WTC11 (cell line): ENCODE data around the gene FSTL4. TPM values are rescaled to one million over a fixed set of nuclear protein-coding genes. Genes with fewer than 3 reads are reported as not detected.

ENCODE experiments used
- ATAC-seq: fragments of 200-7000 bp; cut with Tn5 transposase; 2 replicates; pipeline ENCODE4 v1.10.0; 2021; ENCODE audit warnings: mild to moderate bottlenecking, moderate library complexity
- CTCF ChIA-PET: fragments of 300-600 bp; sonication (Branson Sonifier 250); formaldehyde crosslinking; loops from one replicate; lab custom pipeline; 2021; ENCODE audit warnings: antibody characterized with exemption; lab: Charles Lee
- POLR2A ChIA-PET: fragments of 350-600 bp; sonication (Branson Sonifier 250); formaldehyde crosslinking; loops from one replicate; lab custom pipeline; 2021; ENCODE audit warnings: antibody characterized with exemption; lab: Charles Lee
- DNase-seq: peaks from one replicate; pipeline ENCODE4 v3.0.0; 2021; ENCODE audit warnings: low spot score
- H3K27ac Mint-ChIP-seq: 2 replicates; pipeline ENCODE4 v1.8.0; 2021; ENCODE audit warnings: mixed read lengths
- H3K27me3 Mint-ChIP-seq: 2 replicates; pipeline ENCODE4 v1.8.0; 2021; ENCODE audit warnings: low read depth, mild to moderate bottlenecking, moderate library complexity, mixed read lengths
- H3K36me3 Mint-ChIP-seq: 2 replicates; pipeline ENCODE4 v1.8.0; 2021; ENCODE audit warnings: mixed read lengths
- H3K4me1 Mint-ChIP-seq: 2 replicates; pipeline ENCODE4 v1.8.0; 2022; ENCODE audit warnings: mixed read lengths
- H3K4me3 Mint-ChIP-seq: 2 replicates; pipeline ENCODE4 v1.8.0; 2021; ENCODE audit warnings: mild to moderate bottlenecking, moderate library complexity, mixed read lengths
- H3K9me3 Mint-ChIP-seq: 2 replicates; pipeline ENCODE4 v1.8.0; 2021; ENCODE audit warnings: mixed read lengths
- ELF4 ChIP-seq: sonication (generic); formaldehyde crosslinking; IDR thresholded peaks from 2 replicates; pipeline ENCODE4 v1.8.1; 2022; ENCODE audit warnings: low read depth, mild to moderate bottlenecking, moderate library complexity, missing genetic modification reagents
- FOXK1 ChIP-seq: sonication (generic); formaldehyde crosslinking; IDR thresholded peaks from 2 replicates; pipeline ENCODE4 v1.8.0; 2022; ENCODE audit warnings: mild to moderate bottlenecking, moderate library complexity, missing genetic modification reagents
- FOXP1 ChIP-seq: sonication (generic); formaldehyde crosslinking; IDR thresholded peaks from 2 replicates; pipeline ENCODE4 v1.8.0; 2022; ENCODE audit warnings: missing genetic modification reagents, mild to moderate bottlenecking, moderate library complexity, borderline replicate concordance
- GABPB1 ChIP-seq: sonication (generic); formaldehyde crosslinking; IDR thresholded peaks from 2 replicates; pipeline ENCODE4 v1.8.1; 2023; ENCODE audit warnings: mild to moderate bottlenecking, missing genetic modification reagents
- IRF2 ChIP-seq: sonication (generic); formaldehyde crosslinking; IDR thresholded peaks from 2 replicates; pipeline ENCODE4 v1.8.0; 2022; ENCODE audit warnings: low read depth, missing genetic modification reagents, borderline replicate concordance
- KAT7 ChIP-seq: sonication (generic); formaldehyde crosslinking; IDR thresholded peaks from 2 replicates; pipeline ENCODE4 v1.8.1; 2023; ENCODE audit warnings: missing genetic modification reagents, mild to moderate bottlenecking, borderline replicate concordance
- MYBL2 ChIP-seq: sonication (generic); formaldehyde crosslinking; IDR thresholded peaks from 2 replicates; pipeline ENCODE4 v1.8.1; 2023; ENCODE audit warnings: mild to moderate bottlenecking, moderate library complexity, missing genetic modification reagents
- NFE2L1 ChIP-seq: sonication (generic); formaldehyde crosslinking; IDR thresholded peaks from 2 replicates; pipeline ENCODE4 v1.8.1; 2023; ENCODE audit warnings: missing genetic modification reagents
- PRRX2 ChIP-seq: fragments of 250-450 bp; sonication (Bioruptor Pico); IDR thresholded peaks from 2 replicates; pipeline ENCODE4 v1.8.0; 2021; ENCODE audit warnings: mild to moderate bottlenecking
- RELA ChIP-seq: sonication (generic); formaldehyde crosslinking; IDR thresholded peaks from 2 replicates; pipeline ENCODE4 v1.8.1; 2022; ENCODE audit warnings: missing genetic modification reagents, mild to moderate bottlenecking, borderline replicate concordance
- RORB ChIP-seq: fragments of 250-450 bp; sonication (Bioruptor Pico); IDR thresholded peaks from 2 replicates; pipeline ENCODE4 v1.9.0; 2021; ENCODE audit warnings: mild to moderate bottlenecking
- SP1 ChIP-seq: sonication (generic); formaldehyde crosslinking; conservative IDR thresholded peaks from 2 replicates; pipeline ENCODE4 v1.8.1; 2022; ENCODE audit warnings: missing genetic modification reagents
- TEAD1 ChIP-seq: sonication (generic); formaldehyde crosslinking; IDR thresholded peaks from 2 replicates; pipeline ENCODE4 v1.8.0; 2022; ENCODE audit warnings: mild to moderate bottlenecking, missing genetic modification reagents
- ZNF219 ChIP-seq: sonication (generic); formaldehyde crosslinking; IDR thresholded peaks from 2 replicates; pipeline ENCODE4 v1.8.0; 2023; ENCODE audit warnings: missing genetic modification reagents, mild to moderate bottlenecking, borderline replicate concordance
- ZNF423 ChIP-seq: fragments of 250-450 bp; sonication (Bioruptor Pico); IDR thresholded peaks from 2 replicates; pipeline ENCODE4 v2.1.2; 2022; ENCODE audit warnings: mild to moderate bottlenecking, moderate library complexity
- total RNA-seq: library from RNA; stranded (reverse); gene quantifications from 3 replicates; pipeline ENCODE4 v1.2.3, GENCODE V29; 2021
- TF ChIP-seq, protein P1 (sequence below): sonication (generic); formaldehyde crosslinking; IDR thresholded peaks from 2 replicates; pipeline ENCODE4 v1.8.0; 2022; ENCODE audit warnings: missing genetic modification reagents
- TF ChIP-seq, protein P2 (sequence below): fragments of 250-450 bp; sonication (Bioruptor Pico); IDR thresholded peaks from 2 replicates; pipeline ENCODE4 v2.1.2; 2022; ENCODE audit warnings: mild to moderate bottlenecking, moderate library complexity
- TF ChIP-seq, protein P3 (sequence below): fragments of 250-450 bp; sonication (Bioruptor Pico); IDR thresholded peaks from 2 replicates; pipeline ENCODE4 v1.9.0; 2021; ENCODE audit warnings: mild to moderate bottlenecking, borderline replicate concordance
- TF ChIP-seq, protein P4 (sequence below): fragments of 200-600 bp; IDR thresholded peaks from 2 replicates; pipeline ENCODE4 v1.8.0; 2022; ENCODE audit warnings: antibody characterized with exemption

Gene FSTL4
- total RNA-seq, 1 experiment from 2014 or later: 6.1 TPM

DNA sequence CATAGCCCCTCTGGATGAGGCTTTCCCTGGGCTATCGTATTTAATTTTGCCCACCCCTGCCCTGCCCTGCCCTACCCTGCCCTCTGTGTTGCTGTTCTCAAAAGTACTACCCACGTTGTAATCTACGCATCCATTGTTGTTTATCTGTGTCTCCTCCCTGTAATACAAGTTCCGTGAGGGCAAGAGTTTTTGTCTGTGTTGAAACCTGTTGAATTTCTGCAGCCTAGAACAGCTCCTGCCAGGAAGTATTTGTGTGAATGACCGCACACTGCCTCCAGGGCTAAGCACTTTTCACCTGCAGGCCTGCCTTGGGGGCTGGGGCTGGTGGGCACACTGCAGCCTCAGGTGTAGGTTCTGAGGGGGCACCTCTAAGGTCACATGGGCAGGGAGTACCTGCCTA lies 315.7 kb downstream of the FSTL4 start (continued):
- TF ChIP-seq, protein P1, sequence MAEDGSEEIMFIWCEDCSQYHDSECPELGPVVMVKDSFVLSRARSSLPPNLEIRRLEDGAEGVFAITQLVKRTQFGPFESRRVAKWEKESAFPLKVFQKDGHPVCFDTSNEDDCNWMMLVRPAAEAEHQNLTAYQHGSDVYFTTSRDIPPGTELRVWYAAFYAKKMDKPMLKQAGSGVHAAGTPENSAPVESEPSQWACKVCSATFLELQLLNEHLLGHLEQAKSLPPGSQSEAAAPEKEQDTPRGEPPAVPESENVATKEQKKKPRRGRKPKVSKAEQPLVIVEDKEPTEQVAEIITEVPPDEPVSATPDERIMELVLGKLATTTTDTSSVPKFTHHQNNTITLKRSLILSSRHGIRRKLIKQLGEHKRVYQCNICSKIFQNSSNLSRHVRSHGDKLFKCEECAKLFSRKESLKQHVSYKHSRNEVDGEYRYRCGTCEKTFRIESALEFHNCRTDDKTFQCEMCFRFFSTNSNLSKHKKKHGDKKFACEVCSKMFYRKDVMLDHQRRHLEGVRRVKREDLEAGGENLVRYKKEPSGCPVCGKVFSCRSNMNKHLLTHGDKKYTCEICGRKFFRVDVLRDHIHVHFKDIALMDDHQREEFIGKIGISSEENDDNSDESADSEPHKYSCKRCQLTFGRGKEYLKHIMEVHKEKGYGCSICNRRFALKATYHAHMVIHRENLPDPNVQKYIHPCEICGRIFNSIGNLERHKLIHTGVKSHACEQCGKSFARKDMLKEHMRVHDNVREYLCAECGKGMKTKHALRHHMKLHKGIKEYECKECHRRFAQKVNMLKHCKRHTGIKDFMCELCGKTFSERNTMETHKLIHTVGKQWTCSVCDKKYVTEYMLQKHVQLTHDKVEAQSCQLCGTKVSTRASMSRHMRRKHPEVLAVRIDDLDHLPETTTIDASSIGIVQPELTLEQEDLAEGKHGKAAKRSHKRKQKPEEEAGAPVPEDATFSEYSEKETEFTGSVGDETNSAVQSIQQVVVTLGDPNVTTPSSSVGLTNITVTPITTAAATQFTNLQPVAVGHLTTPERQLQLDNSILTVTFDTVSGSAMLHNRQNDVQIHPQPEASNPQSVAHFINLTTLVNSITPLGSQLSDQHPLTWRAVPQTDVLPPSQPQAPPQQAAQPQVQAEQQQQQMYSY (CRISPR knock-in tag): no peak
- TF ChIP-seq ZNF219 (CRISPR knock-in tag) (no peak), GABPB1 (no peak), MYBL2 (CRISPR knock-in tag) (no peak)
- TF ChIP-seq, protein P2, sequence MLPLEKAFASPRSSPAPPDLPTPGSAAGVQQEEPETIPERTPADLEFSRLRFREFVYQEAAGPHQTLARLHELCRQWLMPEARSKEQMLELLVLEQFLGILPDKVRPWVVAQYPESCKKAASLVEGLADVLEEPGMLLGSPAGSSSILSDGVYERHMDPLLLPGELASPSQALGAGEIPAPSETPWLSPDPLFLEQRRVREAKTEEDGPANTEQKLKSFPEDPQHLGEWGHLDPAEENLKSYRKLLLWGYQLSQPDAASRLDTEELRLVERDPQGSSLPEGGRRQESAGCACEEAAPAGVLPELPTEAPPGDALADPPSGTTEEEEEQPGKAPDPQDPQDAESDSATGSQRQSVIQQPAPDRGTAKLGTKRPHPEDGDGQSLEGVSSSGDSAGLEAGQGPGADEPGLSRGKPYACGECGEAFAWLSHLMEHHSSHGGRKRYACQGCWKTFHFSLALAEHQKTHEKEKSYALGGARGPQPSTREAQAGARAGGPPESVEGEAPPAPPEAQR (CRISPR knock-in tag): no peak

DNA sequence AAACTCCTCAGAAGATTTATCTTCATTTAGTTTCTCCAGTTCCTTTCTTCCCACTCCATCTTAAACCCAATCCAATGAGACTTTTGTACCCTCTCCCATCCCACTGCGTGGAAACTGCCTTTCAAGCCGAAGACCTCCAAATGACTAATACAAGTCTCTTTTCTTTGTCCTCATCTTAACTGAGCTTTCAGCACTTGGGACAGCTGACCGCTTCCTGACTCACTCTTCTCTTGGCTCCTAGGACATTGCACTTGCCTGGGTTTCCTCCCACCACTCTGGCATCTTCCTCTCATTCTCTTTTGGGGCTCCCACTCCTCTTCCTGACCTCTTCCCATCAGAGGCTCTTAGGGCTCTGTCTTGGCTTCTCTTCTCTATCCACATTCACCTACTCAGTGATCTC lies 316.8 kb downstream of the FSTL4 start:
- DNase-seq: no peak
- Mint-ChIP-seq H3K36me3 (no peaks in the 10 kb centered on the region), H3K9me3 (no peaks in the 10 kb centered on the region)
- CTCF ChIA-PET: no interaction called here
- TF ChIP-seq FOXP1 (CRISPR knock-in tag): no peak
- TF ChIP-seq, protein P3, sequence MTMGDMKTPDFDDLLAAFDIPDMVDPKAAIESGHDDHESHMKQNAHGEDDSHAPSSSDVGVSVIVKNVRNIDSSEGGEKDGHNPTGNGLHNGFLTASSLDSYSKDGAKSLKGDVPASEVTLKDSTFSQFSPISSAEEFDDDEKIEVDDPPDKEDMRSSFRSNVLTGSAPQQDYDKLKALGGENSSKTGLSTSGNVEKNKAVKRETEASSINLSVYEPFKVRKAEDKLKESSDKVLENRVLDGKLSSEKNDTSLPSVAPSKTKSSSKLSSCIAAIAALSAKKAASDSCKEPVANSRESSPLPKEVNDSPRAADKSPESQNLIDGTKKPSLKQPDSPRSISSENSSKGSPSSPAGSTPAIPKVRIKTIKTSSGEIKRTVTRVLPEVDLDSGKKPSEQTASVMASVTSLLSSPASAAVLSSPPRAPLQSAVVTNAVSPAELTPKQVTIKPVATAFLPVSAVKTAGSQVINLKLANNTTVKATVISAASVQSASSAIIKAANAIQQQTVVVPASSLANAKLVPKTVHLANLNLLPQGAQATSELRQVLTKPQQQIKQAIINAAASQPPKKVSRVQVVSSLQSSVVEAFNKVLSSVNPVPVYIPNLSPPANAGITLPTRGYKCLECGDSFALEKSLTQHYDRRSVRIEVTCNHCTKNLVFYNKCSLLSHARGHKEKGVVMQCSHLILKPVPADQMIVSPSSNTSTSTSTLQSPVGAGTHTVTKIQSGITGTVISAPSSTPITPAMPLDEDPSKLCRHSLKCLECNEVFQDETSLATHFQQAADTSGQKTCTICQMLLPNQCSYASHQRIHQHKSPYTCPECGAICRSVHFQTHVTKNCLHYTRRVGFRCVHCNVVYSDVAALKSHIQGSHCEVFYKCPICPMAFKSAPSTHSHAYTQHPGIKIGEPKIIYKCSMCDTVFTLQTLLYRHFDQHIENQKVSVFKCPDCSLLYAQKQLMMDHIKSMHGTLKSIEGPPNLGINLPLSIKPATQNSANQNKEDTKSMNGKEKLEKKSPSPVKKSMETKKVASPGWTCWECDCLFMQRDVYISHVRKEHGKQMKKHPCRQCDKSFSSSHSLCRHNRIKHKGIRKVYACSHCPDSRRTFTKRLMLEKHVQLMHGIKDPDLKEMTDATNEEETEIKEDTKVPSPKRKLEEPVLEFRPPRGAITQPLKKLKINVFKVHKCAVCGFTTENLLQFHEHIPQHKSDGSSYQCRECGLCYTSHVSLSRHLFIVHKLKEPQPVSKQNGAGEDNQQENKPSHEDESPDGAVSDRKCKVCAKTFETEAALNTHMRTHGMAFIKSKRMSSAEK (CRISPR knock-in tag): no peak
- TF ChIP-seq SP1 (CRISPR knock-in tag): no peak
- TF ChIP-seq ELF4: no peak
- TF ChIP-seq KAT7 (CRISPR knock-in tag): no peak
- TF ChIP-seq, protein P4, sequence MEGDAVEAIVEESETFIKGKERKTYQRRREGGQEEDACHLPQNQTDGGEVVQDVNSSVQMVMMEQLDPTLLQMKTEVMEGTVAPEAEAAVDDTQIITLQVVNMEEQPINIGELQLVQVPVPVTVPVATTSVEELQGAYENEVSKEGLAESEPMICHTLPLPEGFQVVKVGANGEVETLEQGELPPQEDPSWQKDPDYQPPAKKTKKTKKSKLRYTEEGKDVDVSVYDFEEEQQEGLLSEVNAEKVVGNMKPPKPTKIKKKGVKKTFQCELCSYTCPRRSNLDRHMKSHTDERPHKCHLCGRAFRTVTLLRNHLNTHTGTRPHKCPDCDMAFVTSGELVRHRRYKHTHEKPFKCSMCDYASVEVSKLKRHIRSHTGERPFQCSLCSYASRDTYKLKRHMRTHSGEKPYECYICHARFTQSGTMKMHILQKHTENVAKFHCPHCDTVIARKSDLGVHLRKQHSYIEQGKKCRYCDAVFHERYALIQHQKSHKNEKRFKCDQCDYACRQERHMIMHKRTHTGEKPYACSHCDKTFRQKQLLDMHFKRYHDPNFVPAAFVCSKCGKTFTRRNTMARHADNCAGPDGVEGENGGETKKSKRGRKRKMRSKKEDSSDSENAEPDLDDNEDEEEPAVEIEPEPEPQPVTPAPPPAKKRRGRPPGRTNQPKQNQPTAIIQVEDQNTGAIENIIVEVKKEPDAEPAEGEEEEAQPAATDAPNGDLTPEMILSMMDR: no peak
- no peak for TF ChIP-seq RORB (CRISPR knock-in tag)
- no peak for TF ChIP-seq TEAD1 (CRISPR knock-in tag)
- no peak for TF ChIP-seq NFE2L1 (CRISPR knock-in tag)
- no peak for TF ChIP-seq FOXK1 (CRISPR knock-in tag)
- no peak for TF ChIP-seq ZNF423 (CRISPR knock-in tag)
- TF ChIP-seq PRRX2 (CRISPR knock-in tag): no peak
- no peak for TF ChIP-seq IRF2 (CRISPR knock-in tag)
- TF ChIP-seq RELA: no peak
- TF ChIP-seq, all 79 proteins: peak for 0
- POLR2A ChIA-PET: no interaction called here
- ATAC-seq: no peak
- no peak overlapping the region for H3K27ac Mint-ChIP-seq
- no peaks in the 10 kb centered on the region for H3K27me3 Mint-ChIP-seq
- H3K4me1 Mint-ChIP-seq: peaks cover 4% of the 10 kb centered on the region; the same call in 1 of the 2 replicates
- H3K4me3 Mint-ChIP-seq: no peak overlapping the region
